Ovary (tissue), 9 donors: ENCODE data around the gene ANKRD29. TPM values are rescaled to one million over a fixed set of nuclear protein-coding genes. Genes with fewer than 3 reads are reported as not detected.

Source experiments
- DNase-seq, 5 donors: peaks; one replicate each; pipeline ENCODE4 v3.0.0-alpha.2; 2019 to 2020
- H3K27ac ChIP-seq, 2 donors: fragments of 200-600 bp; one replicate each; pipeline versions ENCODE4 v1.5.1 to v1.8.0; 2019 to 2022
- H3K27me3 ChIP-seq: fragments of 200-600 bp; one replicate; pipeline ENCODE4 v1.8.0; 2022
- H3K36me3 ChIP-seq: fragments of 200-600 bp; sonication (generic); one replicate; pipeline ENCODE4 v1.5.1; 2019
- H3K4me1 ChIP-seq: one replicate; pipeline ENCODE4 v1.8.1; 2013; ENCODE audit warnings: mild to moderate bottlenecking, moderate library complexity; ENCODE audit not compliant: insufficient read depth
- H3K4me3 ChIP-seq: fragments of 200-600 bp; sonication (generic); one replicate; pipeline ENCODE4 v1.5.1; 2017
- H3K9me3 ChIP-seq, 2 donors: fragments of 200-600 bp in 1 of 2; sonication (generic) in 1 of 2; one replicate each; pipeline versions ENCODE4 v1.5.1 to v1.8.1; 2013 to 2019; ENCODE audit warnings: mild to moderate bottlenecking in 1 of 2, moderate library complexity in 1 of 2
- EP300 ChIP-seq: sonication (generic); formaldehyde crosslinking; IDR thresholded peaks from one replicate; pipeline ENCODE4 v1.6.1; 2017; ENCODE audit warnings: antibody characterized with exemption
- POLR2A ChIP-seq: fragments of 450-650 bp; IDR thresholded peaks from one replicate; pipeline ENCODE4 v1.6.1; 2017; ENCODE audit warnings: antibody characterized with exemption, mild to moderate bottlenecking, moderate library complexity
- WGBS, 3 donors: extraction: QIAGEN DNeasy Blood & Tissue Kit in 1 of 3; methylation state at CpG; one replicate each; pipeline versions ENCODE4 v1.1.5 to v1.1.7; 2013 to 2017; 5-methylcytosine and 5-hydroxymethylcytosine counted together
- intact Hi-C, 4 donors: fragments of 100-400 bp; cut with DNase I; formaldehyde crosslinking; loops; one replicate each; pipeline versions ENCODE4 v1.11.0 to v1.15.1; 2022 to 2023
- polyA plus RNA-seq, 2 donors: library from polyadenylated mRNA; stranded (reverse); fragments of 200-250 nt in 1 of 2; fragments of 350-450 nt in 1 of 2; fragmentation: Illumina TruSeq in 1 of 2; extraction: RNeasy Lipid Tissue Mini Kit (QIAGEN cat#74804) in 1 of 2; gene quantifications; one replicate each; pipeline ENCODE4 v1.2.3, GENCODE V29; 2013 to 2014
- total RNA-seq, 7 donors: library from RNA; depleted of rRNA in 2 of 7; stranded (reverse); fragments of >200 nt in 2 of 7; fragmentation: NEBNext Ultra II Directional in 3 of 7; extraction: Animal tissue kit (Norgen Biotek cat#: 25700) in 3 of 7; gene quantifications; one replicate each; pipeline versions ENCODE4 v1.1.0 to v1.2.4, GENCODE V29; 2016 to 2023
- TF ChIP-seq, protein P1 (sequence below), 3 donors: fragments of 450-650 bp in 2 of 3; fragments of 200-600 bp in 1 of 3; IDR thresholded peaks; one replicate each; pipeline versions ENCODE4 v1.5.1 to v1.8.0; 2016 to 2022; ENCODE audit warnings: antibody characterized with exemption in 3 of 3, mild to moderate bottlenecking in 1 of 3
- donor health status: DM: no; HTN: no; CAD: no; lungs with moderate emphysema.
- donor health status: DM: no; HTN: no; CAD: no.
- donor health status: Bipolar disorder and iron deficiency.
- donor health status: DM: yes; HTN: yes; CAD: no.
- donor health status: DM: no; HTN: no; CAD: no.
- donor health status: DM: yes; HTN: yes; CAD: no.

Gene ANKRD29
- total and polyA plus RNA-seq, 9 donors: 14.6 to 25.7 (median 17.6) TPM

DNA sequence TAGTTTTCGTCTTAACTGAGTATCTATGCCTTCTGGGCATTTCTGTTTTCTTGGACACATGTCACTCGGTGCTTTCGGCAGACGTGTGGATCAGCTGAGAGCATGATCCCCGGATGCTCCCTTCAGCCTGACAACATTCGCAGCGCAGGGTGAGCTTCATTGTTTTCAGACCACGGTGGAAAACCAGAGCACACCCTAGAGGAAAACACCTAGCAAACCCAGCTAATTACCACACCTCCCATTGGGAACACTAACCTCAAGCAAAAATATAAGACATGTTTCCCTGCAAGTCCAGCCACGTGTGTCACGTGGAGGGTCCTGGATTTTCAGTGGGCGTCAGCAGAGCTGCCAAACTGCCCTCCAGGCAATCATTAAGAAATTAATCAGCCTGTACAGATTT lies 31.0 kb downstream of the ANKRD29 start:
- WGBS, 3 donors: 38 to 46% (median 45%) methylated on average over 11 of the region's 11 CpGs
- H3K4me3 ChIP-seq: no peak overlapping the region
- H3K36me3 ChIP-seq: no peaks in the 10 kb centered on the region
- no peak overlapping the region for H3K27ac ChIP-seq
- no peaks in the 10 kb centered on the region for H3K9me3 ChIP-seq
- no peak for DNase-seq
- TF ChIP-seq POLR2A: no peak
- TF ChIP-seq, protein P1, sequence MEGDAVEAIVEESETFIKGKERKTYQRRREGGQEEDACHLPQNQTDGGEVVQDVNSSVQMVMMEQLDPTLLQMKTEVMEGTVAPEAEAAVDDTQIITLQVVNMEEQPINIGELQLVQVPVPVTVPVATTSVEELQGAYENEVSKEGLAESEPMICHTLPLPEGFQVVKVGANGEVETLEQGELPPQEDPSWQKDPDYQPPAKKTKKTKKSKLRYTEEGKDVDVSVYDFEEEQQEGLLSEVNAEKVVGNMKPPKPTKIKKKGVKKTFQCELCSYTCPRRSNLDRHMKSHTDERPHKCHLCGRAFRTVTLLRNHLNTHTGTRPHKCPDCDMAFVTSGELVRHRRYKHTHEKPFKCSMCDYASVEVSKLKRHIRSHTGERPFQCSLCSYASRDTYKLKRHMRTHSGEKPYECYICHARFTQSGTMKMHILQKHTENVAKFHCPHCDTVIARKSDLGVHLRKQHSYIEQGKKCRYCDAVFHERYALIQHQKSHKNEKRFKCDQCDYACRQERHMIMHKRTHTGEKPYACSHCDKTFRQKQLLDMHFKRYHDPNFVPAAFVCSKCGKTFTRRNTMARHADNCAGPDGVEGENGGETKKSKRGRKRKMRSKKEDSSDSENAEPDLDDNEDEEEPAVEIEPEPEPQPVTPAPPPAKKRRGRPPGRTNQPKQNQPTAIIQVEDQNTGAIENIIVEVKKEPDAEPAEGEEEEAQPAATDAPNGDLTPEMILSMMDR (IDR thresholded peaks at IDR 0.05): no peak
- TF ChIP-seq EP300: no peak
- intact Hi-C loops: no loop called here
- H3K27me3 ChIP-seq: no peaks in the 10 kb centered on the region
- peaks cover 2% of the 10 kb centered on the region for H3K4me1 ChIP-seq

DNA sequence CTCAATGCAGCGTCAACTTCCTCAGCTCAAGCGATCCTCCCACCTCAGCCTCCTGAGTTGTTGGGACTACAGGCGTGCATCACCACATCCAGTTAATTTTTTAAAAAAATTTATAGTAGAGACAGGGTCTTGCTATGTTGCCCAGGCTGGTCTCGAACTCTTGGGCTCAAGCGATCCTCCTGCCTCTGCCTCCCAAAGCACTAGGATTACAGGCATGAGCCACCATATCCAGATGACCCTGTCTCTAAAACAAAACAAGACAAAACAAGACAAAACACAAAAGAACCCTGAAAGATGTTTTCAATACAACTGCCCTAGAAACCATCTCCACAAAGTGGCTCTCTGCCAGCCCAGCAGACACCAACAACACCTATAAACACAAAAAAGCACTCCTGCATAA lies 31.4 kb downstream of the ANKRD29 start:
- TF ChIP-seq EP300 (no peak), POLR2A (no peak)
- TF ChIP-seq, protein P1 (IDR thresholded peaks at IDR 0.05): no peak
- H3K4me3 ChIP-seq: no peak overlapping the region
- no peaks in the 10 kb centered on the region for H3K36me3 ChIP-seq
- no peak overlapping the region for H3K27ac ChIP-seq
- DNase-seq: no peak
- no peaks in the 10 kb centered on the region for H3K9me3 ChIP-seq
- no peaks in the 10 kb centered on the region for H3K27me3 ChIP-seq
- intact Hi-C loops: no loop called here
- WGBS, 3 donors: 92 to 96% (median 94%) methylated on average over 5 of the region's 5 CpGs
- H3K4me1 ChIP-seq: peaks cover 2% of the 10 kb centered on the region

DNA sequence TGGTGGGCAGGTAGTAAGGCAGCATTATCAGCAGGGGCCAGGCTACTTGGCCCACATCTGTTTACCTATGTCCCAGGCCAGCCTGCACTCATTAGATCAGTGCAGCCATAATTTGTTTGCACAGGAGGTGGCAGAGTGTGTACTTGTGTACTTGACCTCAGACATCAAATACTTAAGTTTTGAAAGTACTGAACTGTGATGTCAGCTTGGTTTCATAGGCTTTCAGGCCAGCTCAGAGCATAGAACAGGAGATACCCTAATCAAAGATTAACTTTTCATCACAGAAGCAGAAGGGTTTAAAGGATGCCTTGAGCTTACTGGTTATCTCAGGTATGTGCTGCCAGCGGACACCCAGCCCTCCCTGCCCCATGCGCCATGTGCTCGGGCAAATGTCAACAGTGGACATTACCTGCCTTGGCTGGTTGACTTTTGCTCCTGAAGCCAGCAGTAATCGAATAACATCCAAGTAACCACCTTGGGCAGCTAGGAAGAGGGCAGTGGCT lies 33.2 kb downstream of the ANKRD29 start:
- intact Hi-C loops: loop anchor here in 2 of 4 donors (10.0 kb wide), 1 partner anchor 65 kb away; no protein-coding TSS in a partner anchor
- Histone ChIP-seq H3K9me3 (no peaks in the 10 kb centered on the region), H3K4me3 (no peak overlapping the region), H3K36me3 (no peaks in the 10 kb centered on the region), H3K27me3 (no peaks in the 10 kb centered on the region), H3K4me1 (peaks cover 2% of the 10 kb centered on the region), H3K27ac (no peak overlapping the region)
- TF ChIP-seq EP300 (no peak), POLR2A (no peak)
- TF ChIP-seq, protein P1 (IDR thresholded peaks at IDR 0.05): no peak
- 90 to 97% (median 95%) methylated on average over 4 of the region's 4 CpGs for WGBS, 3 donors
- no peak for DNase-seq

DNA sequence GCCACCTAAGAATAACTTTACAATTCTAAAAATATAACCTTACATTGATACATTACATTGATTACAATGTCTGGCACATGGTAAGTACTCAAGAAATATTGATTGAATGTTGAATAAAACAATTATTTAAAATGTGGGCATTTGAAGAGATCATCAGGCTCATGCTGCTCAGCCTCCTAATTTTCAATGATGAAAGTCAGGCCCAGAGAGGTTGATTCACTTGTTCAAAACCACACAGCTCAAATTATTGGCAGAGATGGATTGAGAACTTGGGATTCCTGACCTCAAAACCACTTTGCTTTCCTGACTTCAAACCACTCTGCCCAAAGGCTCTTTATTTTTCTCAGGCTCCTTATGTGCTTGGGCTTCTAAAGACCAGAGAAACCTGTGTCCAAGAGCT lies 34.7 kb downstream of the ANKRD29 start:
- H3K9me3 ChIP-seq: no peaks in the 10 kb centered on the region
- no peaks in the 10 kb centered on the region for H3K36me3 ChIP-seq
- intact Hi-C loops: loop anchor here in 2 of 4 donors (10.0 kb wide), 1 partner anchor 67 kb away; no protein-coding TSS in a partner anchor
- peaks cover 2% of the 10 kb centered on the region for H3K4me1 ChIP-seq
- H3K4me3 ChIP-seq: no peak overlapping the region
- H3K27ac ChIP-seq: no peak overlapping the region
- TF ChIP-seq, protein P1 (IDR thresholded peaks at IDR 0.05): no peak
- no peak for TF ChIP-seq EP300
- no peak for TF ChIP-seq POLR2A
- no peaks in the 10 kb centered on the region for H3K27me3 ChIP-seq
- no peak for DNase-seq
